T47D (cell line): Measurements from ENCODE around the gene METTL14.
A peak's percentile ranks its signal among the peaks of the same experiment; 100 is the strongest.

Experiments used
- DNase-seq, 2 experiments: peaks; one replicate each; pipeline versions ENCODE4 v3.0.0 to v3.0.0-alpha.2; 2011 to 2012; ENCODE audit warnings: low read depth in 1 of 2, low spot score in 1 of 2
- JUND ChIP-seq: IDR thresholded peaks from 2 replicates; pipeline ENCODE4 v1.6.1; 2012; ENCODE audit warnings: low read depth
- in situ Hi-C: cut with HindIII; loops from 2 replicates; pipeline ENCODE4 v1.10.0; 2016; ENCODE audit warnings: low sequenced_read_pairs, low pct_unique_long_range_greater_than_20kb

METTL14 gene

DNA sequence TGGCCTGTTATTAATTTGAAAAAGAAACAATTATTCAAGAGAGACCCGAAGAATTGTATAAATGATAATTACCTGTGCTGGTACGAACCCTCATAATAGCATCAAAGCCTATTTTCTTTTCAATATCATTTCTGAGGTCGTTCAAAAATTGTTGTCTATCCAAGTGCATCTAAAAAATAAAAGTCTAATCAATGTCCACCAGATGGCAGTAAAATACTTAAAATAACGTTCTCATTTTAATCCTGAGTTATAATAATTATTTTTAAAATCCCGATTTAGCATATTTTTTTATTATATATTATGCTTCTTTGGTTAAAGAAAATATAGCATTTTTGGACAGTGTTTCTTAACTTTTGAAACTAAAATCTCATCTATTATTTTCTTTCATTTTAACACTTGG lies 55.7 kb downstream of the METTL14 start:
- in situ Hi-C loops: no loop called here
- DNase-seq: no peak
- no peak for TF ChIP-seq JUND

- no peak for TF ChIP-seq JUND
- DNase-seq: no peak
- in situ Hi-C loops: no loop called here
These were observed 56.2 kb downstream of the METTL14 start for GRCh38 chr4:118741301-118741855.

- in situ Hi-C loops: no loop called here
- TF ChIP-seq JUND: no peak
These were observed 56.9 kb downstream of the METTL14 start for GRCh38 chr4:118742050-118742449.

DNA sequence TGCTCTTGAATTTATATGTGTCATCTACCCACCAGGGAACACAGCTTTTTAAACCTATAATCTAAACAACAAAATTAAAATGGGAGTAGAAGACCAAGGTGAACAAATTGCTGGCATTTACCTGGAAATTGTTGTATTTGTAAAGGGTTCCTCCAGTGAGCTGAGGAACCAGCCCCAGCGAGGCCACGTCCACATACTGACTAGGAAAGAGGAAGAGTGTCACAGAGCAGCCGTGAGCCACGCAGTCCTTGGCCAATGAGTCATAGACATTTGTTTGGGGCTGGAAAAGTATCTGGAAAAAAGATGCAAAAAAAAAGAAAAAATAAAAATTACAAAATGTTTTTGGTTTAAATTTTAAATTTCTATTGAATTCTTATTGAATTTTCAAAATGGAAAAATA lies 58.7 kb downstream of the METTL14 start:
- DNase-seq: no peak
- no peak for TF ChIP-seq JUND
- in situ Hi-C loops: no loop called here

More at GRCh38 chr4:118742050-118742449, 56.9 kb downstream of the METTL14 start:
- no peak for DNase-seq

GRCh38 chr4:118745357-118745756 lies 60.2 kb downstream of the METTL14 start:
- no peak for TF ChIP-seq JUND
- no peak for DNase-seq
- in situ Hi-C loops: no loop called here

DNA sequence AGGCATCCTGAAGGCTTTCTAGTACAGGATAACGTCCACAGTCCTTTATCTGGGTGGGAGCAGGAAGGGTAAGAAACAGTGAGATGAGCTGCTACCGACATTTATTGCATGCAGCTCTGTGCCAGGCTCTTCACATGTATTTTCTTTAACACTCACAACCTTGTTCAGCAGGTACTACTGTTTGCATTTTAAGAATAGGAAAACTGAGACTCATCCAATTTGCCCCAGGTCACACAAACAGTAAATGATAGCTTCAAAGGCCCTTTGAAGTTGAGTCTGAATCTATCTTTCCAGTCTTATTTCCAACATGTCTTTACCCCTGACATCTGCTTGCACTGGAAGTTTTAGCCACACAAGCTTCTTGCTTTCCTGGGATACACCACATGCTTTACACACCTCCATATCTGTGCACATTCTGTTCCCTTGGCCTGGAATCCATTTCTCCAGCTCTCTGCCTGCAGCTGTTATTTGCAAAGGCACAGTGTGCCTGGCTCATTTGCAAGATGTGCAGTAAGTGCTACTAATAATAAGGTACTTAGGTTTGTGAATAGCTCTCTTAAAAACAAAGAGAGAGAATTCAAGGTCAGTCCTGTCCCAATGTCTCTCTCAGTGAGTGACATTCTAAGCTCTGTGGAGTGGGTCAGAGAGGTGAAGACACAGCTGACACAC lies 61.2 kb downstream of the METTL14 start:
- in situ Hi-C loops: no loop called here
- TF ChIP-seq JUND: no peak
- peak in 1 of 2 experiments; percentile 50 for DNase-seq

DNA sequence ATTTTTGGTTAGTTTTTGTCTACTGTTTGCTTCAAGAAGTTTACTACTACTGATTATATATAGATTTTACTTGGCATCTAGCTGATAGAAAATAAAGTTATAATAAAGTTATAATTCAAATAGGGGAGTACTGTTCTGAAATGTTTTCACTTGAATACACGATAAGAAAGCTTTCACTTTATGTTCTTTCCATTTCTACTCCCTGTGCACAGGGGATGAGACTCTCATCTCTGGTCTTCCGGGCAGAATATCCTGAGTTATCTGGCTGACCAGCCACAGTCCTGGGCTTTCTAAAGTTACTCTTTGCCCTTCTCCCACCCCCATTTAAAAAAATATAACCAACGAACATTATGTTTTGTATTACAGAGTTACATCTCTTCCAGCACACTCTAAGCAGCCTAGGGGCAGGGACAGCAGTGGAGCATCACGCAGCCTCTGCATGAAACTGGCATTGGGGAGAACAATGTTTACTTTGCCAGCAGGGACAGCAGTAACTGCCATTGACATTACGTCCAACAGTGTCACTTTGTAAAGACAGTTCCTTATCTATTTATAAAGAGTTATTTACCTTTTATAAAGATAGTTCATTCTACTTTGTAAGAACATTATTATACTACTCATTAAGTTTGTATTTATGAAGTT lies 64.3 kb downstream of the METTL14 start:
- TF ChIP-seq JUND: no peak
- no peak for DNase-seq
- in situ Hi-C loops: no loop called here

DNA sequence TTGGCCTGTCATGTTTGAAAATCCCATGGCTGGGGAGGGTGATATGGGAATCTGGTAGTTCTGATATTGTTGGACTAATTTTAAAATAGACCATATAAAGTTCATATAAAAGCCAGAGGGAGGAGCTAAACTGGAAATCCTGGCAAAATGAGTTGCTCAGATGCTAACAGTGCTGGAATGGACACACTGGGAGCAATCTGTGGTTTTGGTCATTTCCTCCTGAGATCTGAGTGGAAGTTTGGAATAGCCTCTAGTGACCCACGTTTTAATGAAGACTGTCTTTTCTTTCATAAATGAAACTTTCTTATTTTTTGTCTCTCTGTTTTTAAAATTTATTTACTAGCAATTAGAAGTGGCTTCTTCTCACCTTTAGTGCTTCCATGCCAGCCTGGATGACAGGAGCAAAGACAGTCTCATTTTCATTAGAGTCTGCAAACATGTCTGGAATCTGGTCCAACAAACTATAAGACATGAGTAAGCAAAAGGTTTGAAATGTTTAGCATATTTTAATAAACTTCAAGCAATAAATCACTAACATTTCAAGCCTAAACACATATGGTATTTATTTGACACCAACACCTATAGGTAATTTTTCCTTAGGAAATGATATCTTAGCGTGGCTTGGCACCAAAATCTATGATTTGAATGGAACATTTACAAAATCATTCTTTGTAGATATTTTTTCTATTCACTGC lies 66.6 kb downstream of the METTL14 start:
- DNase-seq: peak in 1 of 2 experiments; percentile 46
- in situ Hi-C loops: no loop called here
- 0 out of 2 replicates have a peak, but pooled peaks have one; percentile 16 for TF ChIP-seq JUND

GRCh38 chr4:118752551-118752950 lies 67.4 kb downstream of the METTL14 start:
- in situ Hi-C loops: no loop called here
- no peak for TF ChIP-seq JUND
- no peak for DNase-seq

DNA sequence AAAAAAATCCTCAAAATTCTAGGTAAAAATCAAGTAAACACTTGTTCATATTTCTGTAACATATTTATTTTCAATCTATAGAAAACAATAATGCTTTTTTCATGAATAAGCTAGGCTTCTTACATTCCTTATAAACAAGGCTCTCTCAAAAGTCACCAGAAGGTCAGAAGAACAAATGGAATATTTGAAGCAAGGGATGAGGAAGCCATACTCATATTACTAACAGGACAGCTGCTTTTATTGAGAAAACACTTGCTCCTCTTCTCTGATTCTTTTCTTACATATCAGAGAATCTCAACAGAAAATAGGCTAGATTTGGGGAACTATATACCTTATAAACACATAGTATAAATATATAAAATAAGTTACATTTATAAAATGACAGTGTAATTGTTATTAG lies 67.9 kb downstream of the METTL14 start:
- in situ Hi-C loops: no loop called here
- no peak for TF ChIP-seq JUND
- no peak for DNase-seq

GRCh38 chr4:118753685-118754084 lies 68.5 kb downstream of the METTL14 start:
- TF ChIP-seq JUND: no peak
- in situ Hi-C loops: no loop called here
- no peak for DNase-seq

GRCh38 chr4:118754890-118755289 lies 69.7 kb downstream of the METTL14 start:
- in situ Hi-C loops: no loop called here
- DNase-seq: no peak
- no peak for TF ChIP-seq JUND
